IMR-90 (cell line): Measurements from ENCODE around the gene WDR47. TPM values are rescaled to one million over a fixed set of nuclear protein-coding genes. Genes with fewer than 3 reads are reported as not detected.

Experiments
- ATAC-seq: fragments of 200-7000 bp; cut with Tn5 transposase; 2 replicates; pipeline ENCODE4 v1.9.1; 2020; ENCODE audit warnings: low read depth, mild to moderate bottlenecking, moderate library complexity
- BruUV-seq: library from RNA; stranded (reverse); fragments of 400-500 nt; replicated peaks from 2 replicates; lab custom pipeline; 2021; lab: Mats Ljungman, UMichigan
- CTCF ChIA-PET: fragments of 300-600 bp; formaldehyde crosslinking; extraction: SDS; loops from one replicate; lab custom pipeline; 2021; ENCODE audit warnings: antibody characterized with exemption; lab: Yijun Ruan, JAX
- POLR2A ChIA-PET: fragments of 300-600 bp; sonication (Branson Sonifier 250); formaldehyde crosslinking; loops from one replicate; lab custom pipeline; 2022; ENCODE audit warnings: antibody characterized with exemption; ENCODE audit not compliant: unreplicated experiment; lab: Charles Lee
- DNase-seq: peaks from one replicate; pipeline ENCODE4 v3.0.0; 2013
- H2AFZ ChIP-seq: replicated peaks from 2 replicates; pipeline ENCODE3; 2013; ENCODE audit warnings: low read length, mild to moderate bottlenecking; ENCODE audit not compliant: poor library complexity
- H2AK5ac ChIP-seq: 2 replicates; pipeline ENCODE4 v1.6.1; 2013; ENCODE audit warnings: low read depth, low read length, inconsistent platforms
- H2AK9ac ChIP-seq: replicated peaks from 2 replicates; pipeline ENCODE3; 2013; ENCODE audit warnings: mild to moderate bottlenecking, low read depth, low read length, moderate library complexity; ENCODE audit not compliant: poor library complexity
- H2BK120ac ChIP-seq: 2 replicates; pipeline ENCODE4 v1.6.1; 2013; ENCODE audit warnings: low read depth, low read length, inconsistent platforms
- H2BK15ac ChIP-seq: 3 replicates; pipeline ENCODE4 v1.6.1; 2013; ENCODE audit warnings: low read depth, low read length, inconsistent platforms
- H2BK20ac ChIP-seq: 2 replicates; pipeline ENCODE4 v1.6.1; 2013; ENCODE audit warnings: low read depth, mild to moderate bottlenecking, inconsistent platforms, low read length, moderate library complexity
- H2BK5ac ChIP-seq: 2 replicates; pipeline ENCODE4 v1.6.1; 2013; ENCODE audit warnings: mild to moderate bottlenecking, low read depth, low read length, inconsistent platforms; ENCODE audit not compliant: poor library complexity, severe bottlenecking
- H3K14ac ChIP-seq: replicated peaks from 2 replicates; pipeline ENCODE4 v1.6.1; 2013; ENCODE audit warnings: low read depth, low read length, inconsistent platforms
- H3K18ac ChIP-seq: 2 replicates; pipeline ENCODE4 v1.6.1; 2013; ENCODE audit warnings: low read depth, low read length, control low read depth
- H3K23ac ChIP-seq: 2 replicates; pipeline ENCODE4 v1.6.1; 2013; ENCODE audit warnings: low read depth, low read length, inconsistent platforms
- H3K27ac ChIP-seq: 2 replicates; pipeline ENCODE4 v1.5.1; 2013; ENCODE audit warnings: mild to moderate bottlenecking, control low read depth, low read length; ENCODE audit not compliant: insufficient read depth
- H3K27me3 ChIP-seq: 2 replicates; pipeline ENCODE4 v1.6.1; 2013; ENCODE audit warnings: low read length; ENCODE audit not compliant: control insufficient read depth, insufficient read depth
- H3K36me3 ChIP-seq: 2 replicates; pipeline ENCODE4 v1.6.1; 2013; ENCODE audit warnings: low read length, mixed read lengths; ENCODE audit not compliant: control insufficient read depth, insufficient read depth
- H3K4ac ChIP-seq: 2 replicates; pipeline ENCODE4 v1.6.1; 2013; ENCODE audit warnings: low read depth, low read length, inconsistent platforms
- H3K4me1 ChIP-seq: 2 replicates; pipeline ENCODE4 v1.6.1; 2013; ENCODE audit warnings: low read length, mixed read lengths; ENCODE audit not compliant: control insufficient read depth, insufficient read depth
- H3K4me2 ChIP-seq: 2 replicates; pipeline ENCODE4 v1.6.1; 2013; ENCODE audit warnings: low read depth, mild to moderate bottlenecking, control low read depth, low read length, moderate library complexity
- H3K4me3 ChIP-seq: 2 replicates; pipeline ENCODE4 v1.5.1; 2013; ENCODE audit warnings: low read depth, mild to moderate bottlenecking, control low read depth, low read length, moderate library complexity; ENCODE audit not compliant: insufficient read depth
- H3K56ac ChIP-seq: 2 replicates; pipeline ENCODE4 v1.6.1; 2013; ENCODE audit warnings: low read length, inconsistent platforms; ENCODE audit not compliant: insufficient read depth; ENCODE audit errors: extremely low read depth
- H3K79me1 ChIP-seq, 2 experiments: 2 replicates each; pipeline ENCODE4 v1.6.1; 2013; ENCODE audit warnings: low read length in 2 of 2, inconsistent platforms in 1 of 2, low read depth in 1 of 2
- H3K9ac ChIP-seq: 2 replicates; pipeline ENCODE4 v1.6.1; 2013; ENCODE audit warnings: low read depth, low read length, control low read depth
- H3K9me1 ChIP-seq: 2 replicates; pipeline ENCODE4 v1.6.1; 2013; ENCODE audit warnings: low read length, inconsistent platforms; ENCODE audit not compliant: insufficient read depth
- H3K9me3 ChIP-seq: 2 replicates; pipeline ENCODE4 v1.6.1; 2013; ENCODE audit warnings: low read length; ENCODE audit not compliant: control insufficient read depth, insufficient read depth
- H4K20me1 ChIP-seq: 2 replicates; pipeline ENCODE4 v1.6.1; 2013; ENCODE audit warnings: low read length, inconsistent platforms; ENCODE audit not compliant: insufficient read depth
- H4K5ac ChIP-seq: 2 replicates; pipeline ENCODE4 v1.6.1; 2013; ENCODE audit warnings: mild to moderate bottlenecking, low read depth, low read length, control low read depth
- H4K8ac ChIP-seq, 2 experiments: 2 replicates each; pipeline ENCODE4 v1.6.1; 2013; ENCODE audit warnings: low read depth in 2 of 2, low read length in 2 of 2, control low read depth in 1 of 2, inconsistent platforms in 1 of 2
- H4K91ac ChIP-seq: 2 replicates; pipeline ENCODE4 v1.6.1; 2013; ENCODE audit warnings: low read depth, low read length, inconsistent platforms; ENCODE audit not compliant: insufficient read depth
- CTCF ChIP-seq: conservative IDR thresholded peaks from 2 replicates; pipeline ENCODE4 v1.5.1; 2012; ENCODE audit warnings: mild to moderate bottlenecking, low read depth, low read length, improper control_type of control experiment
- MAZ ChIP-seq: IDR thresholded peaks from 2 replicates; pipeline ENCODE4 v1.6.1; 2012; ENCODE audit warnings: low read depth, mild to moderate bottlenecking, low read length, improper control_type of control experiment, moderate library complexity, borderline replicate concordance
- RAD21 ChIP-seq: IDR thresholded peaks from 2 replicates; pipeline ENCODE4 v1.6.1; 2012; ENCODE audit warnings: low read length, improper control_type of control experiment
- USF2 ChIP-seq: fragments of 150-350 bp; IDR thresholded peaks from 2 replicates; pipeline ENCODE4 v1.6.1; 2017; ENCODE audit warnings: mild to moderate bottlenecking, antibody characterized with exemption, low read length, low read depth
- WGBS, 2 experiments: methylation state at CpG; one replicate each; pipeline versions ENCODE4 v1.1.5 to v1.1.7; 2013; ENCODE audit warnings: missing lambda C conversion rate in 2 of 2; ENCODE audit not compliant: insufficient read length in 1 of 2; ENCODE audit errors: extremely low coverage in 2 of 2; 5-methylcytosine and 5-hydroxymethylcytosine counted together
- dilution Hi-C: fragments of 300-500 bp; cut with HindIII; formaldehyde crosslinking; loops from one replicate; pipeline ENCODE4 v1.14.3; 2018; ENCODE audit warnings: low sequenced_read_pairs; ENCODE audit not compliant: unreplicated experiment
- in situ Hi-C: fragments of 300-500 bp; cut with MboI; formaldehyde crosslinking; loops from 3 replicates; pipeline ENCODE4 v1.14.3; 2019; ENCODE audit warnings: low sequenced_read_pairs, inconsistent platforms, mixed read lengths
- intact Hi-C: fragments of 100-400 bp; cut with micrococcal nuclease; formaldehyde crosslinking; loops from 2 replicates; pipeline ENCODE4 v1.10.0; 2022
- polyA plus RNA-seq, 3 experiments: library from polyadenylated mRNA; depleted of rRNA; stranded (reverse); fragments of >200 nt; gene quantifications; 2 replicates each; pipeline ENCODE4 v1.2.3, GENCODE V29; 2012; ENCODE audit warnings: low replicate concordance in 1 of 3
- total RNA-seq: library from RNA; depleted of rRNA; stranded (reverse); fragments of >200 nt; gene quantifications from 2 replicates; pipeline ENCODE4 v1.2.3, GENCODE V29; 2012

The WDR47 gene
- total and polyA plus RNA-seq, 2 of the 4 experiments (the other 2 are of a cell fraction), result 8.2 to 17.4 TPM

- Histone ChIP-seq H3K4ac (no peak overlapping the region), H2BK5ac (no peak overlapping the region), H3K4me3 (no peak overlapping the region), H3K4me1 (peaks cover 4% of the 10 kb centered on the region), H3K79me1 (peaks cover 24 to 48% of the 10 kb centered on the region in 2 experiments), H3K56ac (no peak overlapping the region), H3K18ac (no peak overlapping the region), H4K5ac (no peak overlapping the region), H2BK15ac (no peak overlapping the region), H3K9me1 (0 out of 2 replicates have a peak, but pooled peaks cover 3% of the 10 kb centered on the region), H4K8ac (no peak overlapping the region), H2BK120ac (no peak overlapping the region), H3K23ac (peak overlapping the region; percentile 63; the same call in 1 of the 2 replicates), H3K27ac (no peak overlapping the region; the same call in 1 of the 2 replicates), H3K9ac (no peak overlapping the region), H4K20me1 (peaks cover 5% of the 10 kb centered on the region; the same call in 1 of the 2 replicates), H4K91ac (no peak overlapping the region), H3K4me2 (no peak overlapping the region), H3K27me3 (no peaks in the 10 kb centered on the region), H2AK5ac (no peak overlapping the region), H2AFZ (no peak overlapping the region), H2AK9ac (no peak overlapping the region), H3K9me3 (no peaks in the 10 kb centered on the region), H3K14ac (no peak overlapping the region), H3K36me3 (peaks cover 6% of the 10 kb centered on the region), H2BK20ac (no peak overlapping the region)
- no peak for DNase-seq
- dilution Hi-C loops, result no loop called here
- ChIA-PET POLR2A (interaction anchor here (0.7 kb wide), 1 partner anchor 557 kb away, joined by 4 read pairs; no protein-coding TSS in a partner anchor), CTCF (no interaction called here)
- no TSS peak for BruUV-seq
- TF ChIP-seq MAZ (no peak), USF2 (no peak), CTCF (no peak), RAD21 (no peak)
- ATAC-seq, result no peak
- WGBS, 2 experiments, result no CpG with 5 or more reads among the region's 4 CpGs
- intact Hi-C loops, result no loop called here
- in situ Hi-C loops, result no loop called here
Observed at GRCh38 chr1:108949044-108949443, 92.9 kb downstream of the WDR47 start.
